NOMO-1 treated with dmso at 0.1 percent for 144 hours (cell line): ENCODE data around the gene ARHGEF4.
"Not testable (repeated sequence)": the region's sequence is repeated elsewhere in the genome, so short reads cannot be mapped to it uniquely, and the experiment has no call there.

Experiments
- DNase-seq: peaks from one replicate; lab custom pipeline; 2025; ENCODE audit not compliant: unreplicated experiment; lab: John Stamatoyannopoulos, UW

ARHGEF4 gene

DNA sequence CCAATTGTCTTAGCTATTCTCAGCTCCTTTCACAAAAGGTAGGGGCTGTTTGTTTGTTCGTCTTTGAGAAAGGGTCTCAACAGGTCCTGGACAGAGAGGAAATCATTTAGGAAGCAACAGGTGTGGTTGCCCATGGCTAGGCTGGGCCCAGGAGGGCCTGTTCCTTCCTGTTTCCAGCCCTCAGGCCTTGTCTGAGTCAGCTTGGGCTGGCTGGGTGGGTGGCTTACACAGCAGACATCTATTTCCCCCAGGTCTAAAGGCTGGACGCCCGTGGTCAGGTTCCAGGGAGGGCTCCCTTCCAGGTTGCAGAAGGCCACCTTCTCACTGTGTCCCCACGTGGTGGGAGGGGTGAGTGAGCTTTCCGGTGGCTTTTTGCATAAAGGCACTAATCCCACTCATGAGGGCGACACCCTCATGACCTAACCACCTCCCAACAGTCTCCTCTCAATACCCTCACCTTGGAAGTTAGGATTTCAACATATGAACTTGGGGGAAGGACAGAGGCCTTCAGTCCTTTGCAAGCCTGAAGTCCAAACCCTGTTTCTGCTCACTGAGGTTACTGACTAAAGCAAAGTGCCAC lies 45.5 kb downstream of the ARHGEF4 start:
- no peak for DNase-seq

DNA sequence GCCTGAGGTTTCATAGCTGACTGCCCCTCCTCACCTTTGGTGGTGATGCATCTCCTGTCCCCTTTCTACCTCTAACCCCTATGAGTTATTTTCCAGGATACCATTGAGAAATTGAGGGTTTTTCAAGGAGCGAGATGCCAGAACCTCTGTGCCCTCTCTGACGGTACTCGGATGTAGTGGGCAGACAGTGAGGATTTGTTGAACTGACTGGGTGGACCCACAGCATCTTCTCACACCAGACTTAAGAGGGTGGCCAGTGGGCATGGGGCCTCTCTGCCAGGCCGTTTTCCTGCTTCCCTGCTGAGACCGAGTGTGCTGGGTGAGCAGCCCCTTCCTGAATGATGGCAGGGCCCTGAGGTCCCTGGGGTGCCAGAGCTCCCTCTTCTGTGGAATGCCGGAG lies 46.3 kb downstream of the ARHGEF4 start:
- no peak for DNase-seq

- no peak for DNase-seq
Observed at GRCh38 chr2:130883496-130883895, 46.8 kb downstream of the ARHGEF4 start.

GRCh38 chr2:130884013-130884412 lies 47.3 kb downstream of the ARHGEF4 start:
- DNase-seq: no peak

GRCh38 chr2:130884503-130884902 lies 47.8 kb downstream of the ARHGEF4 start:
- no peak for DNase-seq

- DNase-seq: no peak
Observed at GRCh38 chr2:130887643-130888042, 50.9 kb downstream of the ARHGEF4 start.

DNA sequence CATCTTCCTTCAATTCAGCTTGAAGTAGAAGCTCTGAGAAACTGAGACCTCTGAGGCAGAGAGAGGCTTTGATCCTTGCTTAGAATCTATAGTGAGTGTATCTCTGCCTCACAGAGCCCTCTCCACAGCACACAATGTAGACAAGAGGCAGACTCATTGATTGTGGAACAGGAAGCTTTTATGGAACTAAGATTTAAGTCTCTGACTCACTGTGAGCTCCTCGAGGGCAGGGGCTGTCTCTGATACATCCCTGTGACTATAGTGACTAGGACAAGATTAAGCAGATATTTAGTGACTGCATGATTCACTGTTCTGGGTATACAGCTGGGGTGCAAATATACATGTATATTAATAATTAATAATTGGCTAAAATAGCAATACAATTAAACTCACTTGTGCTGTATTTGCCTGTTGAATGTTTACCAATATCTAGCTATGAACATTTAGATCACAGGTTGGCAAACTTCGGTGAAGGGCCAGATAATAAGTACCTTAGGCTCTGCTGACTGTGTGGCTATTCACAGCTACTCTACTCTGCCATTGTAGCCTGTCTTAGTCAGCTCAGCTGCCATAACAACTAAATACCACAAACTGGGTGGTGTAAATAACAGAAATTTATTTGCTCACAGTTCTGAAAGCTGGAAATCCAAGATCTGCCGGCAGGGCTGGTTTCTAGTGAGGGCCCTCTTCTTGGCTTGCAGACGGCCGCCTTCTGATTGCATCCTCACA lies 54.4 kb downstream of the ARHGEF4 start:
- DNase-seq: no peak

DNA sequence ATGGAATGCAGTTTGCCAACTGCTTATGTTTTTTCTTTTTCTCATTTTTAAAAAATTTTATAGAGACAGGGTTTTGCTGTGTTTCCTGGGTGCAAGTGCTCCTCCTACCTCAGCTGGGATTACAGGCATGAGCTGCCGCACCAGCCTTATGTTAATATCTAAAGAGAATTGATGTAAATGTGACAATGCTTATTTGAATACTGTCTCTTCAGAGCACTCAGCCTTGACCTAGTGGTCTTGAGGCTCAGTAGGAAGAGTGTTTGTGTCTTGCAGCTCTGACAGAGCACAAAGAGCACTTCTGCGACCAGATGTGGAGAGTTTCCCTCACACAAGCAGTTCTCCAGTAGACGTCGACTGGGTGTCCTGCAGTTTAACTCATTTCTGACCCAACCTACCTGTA lies 55.3 kb downstream of the ARHGEF4 start:
- DNase-seq: no peak

- DNase-seq: no peak
Observed at GRCh38 chr2:130892793-130893785, 56.4 kb downstream of the ARHGEF4 start.

GRCh38 chr2:130894326-130894942 lies 57.7 kb downstream of the ARHGEF4 start:
- DNase-seq: no peak

DNA sequence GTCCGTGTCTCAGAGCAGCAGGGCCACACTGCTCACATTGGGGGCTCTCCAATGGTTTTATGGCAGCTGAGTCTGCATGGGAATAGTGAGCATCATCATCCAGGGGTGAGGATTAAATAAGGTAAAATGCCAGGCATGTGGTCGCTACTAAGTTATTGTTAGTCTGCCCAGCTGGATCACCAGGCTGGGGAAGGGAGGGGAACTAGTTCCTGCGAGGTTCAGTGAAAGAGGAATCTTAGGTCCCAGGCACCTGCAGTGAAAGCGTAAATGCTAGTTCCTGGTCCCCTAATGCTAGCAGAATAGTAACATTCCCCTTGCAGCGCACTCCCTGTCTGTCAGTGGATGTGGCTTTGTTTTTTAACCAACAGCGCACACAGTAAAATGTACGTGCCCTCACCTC lies 60.1 kb downstream of the ARHGEF4 start:
- DNase-seq: no peak

GRCh38 chr2:130898553-130898952 lies 61.8 kb downstream of the ARHGEF4 start:
- DNase-seq: no peak

GRCh38 chr2:130899306-130899705 lies 62.6 kb downstream of the ARHGEF4 start:
- DNase-seq: no peak

DNA sequence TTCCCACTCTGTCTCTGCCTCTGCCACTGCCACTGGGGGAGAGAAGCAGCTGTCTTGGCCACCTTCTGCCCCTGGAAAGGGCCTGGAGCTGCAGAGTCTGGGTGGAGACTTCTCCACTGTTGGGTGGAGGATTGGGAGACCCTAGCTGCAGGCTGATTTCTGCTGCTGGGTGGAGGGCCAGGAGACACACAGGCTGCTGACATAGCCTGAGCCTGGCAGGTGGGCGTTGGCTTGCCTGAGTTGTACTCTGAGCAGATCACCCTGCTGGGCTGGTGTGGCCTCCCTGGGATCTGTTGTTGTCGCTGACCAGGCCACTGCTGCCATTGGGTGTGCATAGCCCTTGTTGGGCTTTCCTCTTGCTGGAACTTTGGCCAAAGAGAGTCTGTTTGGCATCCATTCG lies 64.3 kb downstream of the ARHGEF4 start:
- no peak for DNase-seq

- DNase-seq: not testable (repeated sequence)
Observed at GRCh38 chr2:130901626-130902025, 64.9 kb downstream of the ARHGEF4 start.

- no peak for DNase-seq
Observed at GRCh38 chr2:130908832-130909231, 72.1 kb downstream of the ARHGEF4 start.

- no peak for DNase-seq
Observed at GRCh38 chr2:130910931-130911330, 74.2 kb downstream of the ARHGEF4 start.

GRCh38 chr2:130911482-130911881 lies 74.8 kb downstream of the ARHGEF4 start:
- no peak for DNase-seq

DNA sequence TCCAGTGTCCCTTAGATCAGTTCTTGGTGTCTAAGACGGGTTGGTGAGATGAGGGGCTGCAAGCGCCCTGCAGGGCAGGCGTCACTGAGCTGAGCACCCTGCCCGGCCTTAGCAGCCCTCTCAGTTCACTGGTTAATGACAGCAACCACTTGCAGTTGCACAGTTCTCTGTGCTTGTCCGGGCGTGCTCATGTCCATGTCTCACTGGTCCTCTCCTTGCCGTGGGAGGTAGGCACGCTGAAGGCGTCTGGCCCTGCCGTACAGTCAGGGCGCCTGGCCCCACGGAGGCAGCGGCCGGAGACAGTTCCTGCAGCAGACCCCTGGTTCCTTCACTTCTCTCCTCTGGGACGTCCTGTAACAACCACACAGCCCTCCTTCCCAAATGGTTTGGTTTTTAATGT lies 75.3 kb downstream of the ARHGEF4 start:
- DNase-seq: no peak

DNA sequence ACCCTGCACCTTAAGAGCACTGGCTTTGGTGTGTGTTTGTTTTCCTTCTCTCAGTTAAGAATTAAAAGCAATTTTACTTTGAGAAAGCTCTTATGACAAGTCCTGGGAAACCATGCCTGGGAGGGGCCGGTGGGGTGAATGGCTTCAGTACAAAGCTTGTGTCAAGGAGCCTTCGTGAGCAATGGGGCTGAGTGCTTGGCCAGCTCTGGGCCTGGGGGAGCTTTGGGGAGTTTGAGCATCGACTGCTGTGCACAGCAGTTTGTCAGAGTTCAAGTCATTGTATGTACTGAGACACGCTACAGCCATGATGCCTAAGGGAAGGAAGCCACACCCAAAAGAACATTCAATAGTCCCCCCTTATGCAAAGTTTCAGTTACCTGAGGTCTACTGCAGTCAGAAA lies 75.8 kb downstream of the ARHGEF4 start:
- DNase-seq: no peak

- DNase-seq: no peak
Observed at GRCh38 chr2:130913891-130914290, 77.2 kb downstream of the ARHGEF4 start.
